IMR-90 (cell line): ENCODE measurements around the gene H2BK1. TPM values are rescaled to one million over a fixed set of nuclear protein-coding genes. Genes with fewer than 3 reads are reported as not detected.

Experiments used
- ATAC-seq: fragments of 200-7000 bp; cut with Tn5 transposase; 2 replicates; pipeline ENCODE4 v1.9.1; 2020; ENCODE audit warnings: low read depth, mild to moderate bottlenecking, moderate library complexity
- BruUV-seq: library from RNA; stranded (reverse); fragments of 400-500 nt; replicated peaks from 2 replicates; lab custom pipeline; 2021; lab: Mats Ljungman, UMichigan
- CTCF ChIA-PET: fragments of 300-600 bp; formaldehyde crosslinking; extraction: SDS; loops from one replicate; lab custom pipeline; 2021; ENCODE audit warnings: antibody characterized with exemption; lab: Yijun Ruan, JAX
- POLR2A ChIA-PET: fragments of 300-600 bp; sonication (Branson Sonifier 250); formaldehyde crosslinking; loops from one replicate; lab custom pipeline; 2022; ENCODE audit warnings: antibody characterized with exemption; ENCODE audit not compliant: unreplicated experiment; lab: Charles Lee
- DNase-seq: peaks from one replicate; pipeline ENCODE4 v3.0.0; 2013
- H2AFZ ChIP-seq: replicated peaks from 2 replicates; pipeline ENCODE3; 2013; ENCODE audit warnings: low read length, mild to moderate bottlenecking; ENCODE audit not compliant: poor library complexity
- H2AK5ac ChIP-seq: 2 replicates; pipeline ENCODE4 v1.6.1; 2013; ENCODE audit warnings: low read depth, low read length, inconsistent platforms
- H2AK9ac ChIP-seq: replicated peaks from 2 replicates; pipeline ENCODE3; 2013; ENCODE audit warnings: mild to moderate bottlenecking, low read depth, low read length, moderate library complexity; ENCODE audit not compliant: poor library complexity
- H2BK120ac ChIP-seq: 2 replicates; pipeline ENCODE4 v1.6.1; 2013; ENCODE audit warnings: low read depth, low read length, inconsistent platforms
- H2BK15ac ChIP-seq: 3 replicates; pipeline ENCODE4 v1.6.1; 2013; ENCODE audit warnings: low read depth, low read length, inconsistent platforms
- H2BK20ac ChIP-seq: 2 replicates; pipeline ENCODE4 v1.6.1; 2013; ENCODE audit warnings: low read depth, mild to moderate bottlenecking, inconsistent platforms, low read length, moderate library complexity
- H2BK5ac ChIP-seq: 2 replicates; pipeline ENCODE4 v1.6.1; 2013; ENCODE audit warnings: mild to moderate bottlenecking, low read depth, low read length, inconsistent platforms; ENCODE audit not compliant: poor library complexity, severe bottlenecking
- H3K14ac ChIP-seq: replicated peaks from 2 replicates; pipeline ENCODE4 v1.6.1; 2013; ENCODE audit warnings: low read depth, low read length, inconsistent platforms
- H3K18ac ChIP-seq: 2 replicates; pipeline ENCODE4 v1.6.1; 2013; ENCODE audit warnings: low read depth, low read length, control low read depth
- H3K23ac ChIP-seq: 2 replicates; pipeline ENCODE4 v1.6.1; 2013; ENCODE audit warnings: low read depth, low read length, inconsistent platforms
- H3K27ac ChIP-seq: 2 replicates; pipeline ENCODE4 v1.5.1; 2013; ENCODE audit warnings: mild to moderate bottlenecking, control low read depth, low read length; ENCODE audit not compliant: insufficient read depth
- H3K27me3 ChIP-seq: 2 replicates; pipeline ENCODE4 v1.6.1; 2013; ENCODE audit warnings: low read length; ENCODE audit not compliant: control insufficient read depth, insufficient read depth
- H3K36me3 ChIP-seq: 2 replicates; pipeline ENCODE4 v1.6.1; 2013; ENCODE audit warnings: low read length, mixed read lengths; ENCODE audit not compliant: control insufficient read depth, insufficient read depth
- H3K4ac ChIP-seq: 2 replicates; pipeline ENCODE4 v1.6.1; 2013; ENCODE audit warnings: low read depth, low read length, inconsistent platforms
- H3K4me1 ChIP-seq: 2 replicates; pipeline ENCODE4 v1.6.1; 2013; ENCODE audit warnings: low read length, mixed read lengths; ENCODE audit not compliant: control insufficient read depth, insufficient read depth
- H3K4me2 ChIP-seq: 2 replicates; pipeline ENCODE4 v1.6.1; 2013; ENCODE audit warnings: low read depth, mild to moderate bottlenecking, control low read depth, low read length, moderate library complexity
- H3K4me3 ChIP-seq: 2 replicates; pipeline ENCODE4 v1.5.1; 2013; ENCODE audit warnings: low read depth, mild to moderate bottlenecking, control low read depth, low read length, moderate library complexity; ENCODE audit not compliant: insufficient read depth
- H3K56ac ChIP-seq: 2 replicates; pipeline ENCODE4 v1.6.1; 2013; ENCODE audit warnings: low read length, inconsistent platforms; ENCODE audit not compliant: insufficient read depth; ENCODE audit errors: extremely low read depth
- H3K79me1 ChIP-seq, 2 experiments: 2 replicates each; pipeline ENCODE4 v1.6.1; 2013; ENCODE audit warnings: low read length in 2 of 2, inconsistent platforms in 1 of 2, low read depth in 1 of 2
- H3K9ac ChIP-seq: 2 replicates; pipeline ENCODE4 v1.6.1; 2013; ENCODE audit warnings: low read depth, low read length, control low read depth
- H3K9me1 ChIP-seq: 2 replicates; pipeline ENCODE4 v1.6.1; 2013; ENCODE audit warnings: low read length, inconsistent platforms; ENCODE audit not compliant: insufficient read depth
- H3K9me3 ChIP-seq: 2 replicates; pipeline ENCODE4 v1.6.1; 2013; ENCODE audit warnings: low read length; ENCODE audit not compliant: control insufficient read depth, insufficient read depth
- H4K20me1 ChIP-seq: 2 replicates; pipeline ENCODE4 v1.6.1; 2013; ENCODE audit warnings: low read length, inconsistent platforms; ENCODE audit not compliant: insufficient read depth
- H4K5ac ChIP-seq: 2 replicates; pipeline ENCODE4 v1.6.1; 2013; ENCODE audit warnings: mild to moderate bottlenecking, low read depth, low read length, control low read depth
- H4K8ac ChIP-seq, 2 experiments: 2 replicates each; pipeline ENCODE4 v1.6.1; 2013; ENCODE audit warnings: low read depth in 2 of 2, low read length in 2 of 2, control low read depth in 1 of 2, inconsistent platforms in 1 of 2
- H4K91ac ChIP-seq: 2 replicates; pipeline ENCODE4 v1.6.1; 2013; ENCODE audit warnings: low read depth, low read length, inconsistent platforms; ENCODE audit not compliant: insufficient read depth
- CEBPB ChIP-seq: IDR thresholded peaks from 2 replicates; pipeline ENCODE4 v1.6.1; 2012; ENCODE audit warnings: low read depth, low read length, improper control_type of control experiment
- CHD1 ChIP-seq: IDR thresholded peaks from 2 replicates; pipeline ENCODE4 v1.6.1; 2012; ENCODE audit warnings: low read depth, low read length, improper control_type of control experiment
- FOS ChIP-seq: fragments of 150-350 bp; IDR thresholded peaks from 2 replicates; pipeline ENCODE4 v1.6.1; 2016; ENCODE audit warnings: low read depth, low read length
- MAZ ChIP-seq: IDR thresholded peaks from 2 replicates; pipeline ENCODE4 v1.6.1; 2012; ENCODE audit warnings: low read depth, mild to moderate bottlenecking, low read length, improper control_type of control experiment, moderate library complexity, borderline replicate concordance
- MXI1 ChIP-seq: IDR thresholded peaks from 2 replicates; pipeline ENCODE4 v1.6.1; 2012; ENCODE audit warnings: low read depth, mild to moderate bottlenecking, low read length, moderate library complexity, borderline replicate concordance
- NFE2L2 ChIP-seq: fragments of 150-350 bp; IDR thresholded peaks from 2 replicates; pipeline ENCODE4 v1.6.1; 2016; ENCODE audit warnings: low read depth, mild to moderate bottlenecking, low read length
- POLR2A ChIP-seq: IDR thresholded peaks from 2 replicates; pipeline ENCODE4 v1.6.1; 2012; ENCODE audit warnings: mild to moderate bottlenecking, low read depth, low read length
- RAD21 ChIP-seq: IDR thresholded peaks from 2 replicates; pipeline ENCODE4 v1.6.1; 2012; ENCODE audit warnings: low read length, improper control_type of control experiment
- RCOR1 ChIP-seq: IDR thresholded peaks from 2 replicates; pipeline ENCODE4 v1.6.1; 2012; ENCODE audit warnings: mild to moderate bottlenecking, low read length, improper control_type of control experiment; ENCODE audit not compliant: insufficient replicate concordance
- RFX5 ChIP-seq: IDR thresholded peaks from 2 replicates; pipeline ENCODE4 v1.8.0; 2012; ENCODE audit warnings: low read depth, mild to moderate bottlenecking, low read length, moderate library complexity
- SMC3 ChIP-seq: fragments of 150-350 bp; IDR thresholded peaks from 2 replicates; pipeline ENCODE4 v1.6.1; 2016; ENCODE audit warnings: low read depth, mild to moderate bottlenecking, antibody characterized with exemption, low read length, moderate library complexity
- WGBS, 2 experiments: methylation state at CpG; one replicate each; pipeline versions ENCODE4 v1.1.5 to v1.1.7; 2013; ENCODE audit warnings: missing lambda C conversion rate in 2 of 2; ENCODE audit not compliant: insufficient read length in 1 of 2; ENCODE audit errors: extremely low coverage in 2 of 2; 5-methylcytosine and 5-hydroxymethylcytosine counted together
- dilution Hi-C: fragments of 300-500 bp; cut with HindIII; formaldehyde crosslinking; loops from one replicate; pipeline ENCODE4 v1.14.3; 2018; ENCODE audit warnings: low sequenced_read_pairs; ENCODE audit not compliant: unreplicated experiment
- in situ Hi-C: fragments of 300-500 bp; cut with MboI; formaldehyde crosslinking; loops from 3 replicates; pipeline ENCODE4 v1.14.3; 2019; ENCODE audit warnings: low sequenced_read_pairs, inconsistent platforms, mixed read lengths
- intact Hi-C: fragments of 100-400 bp; cut with micrococcal nuclease; formaldehyde crosslinking; loops from 2 replicates; pipeline ENCODE4 v1.10.0; 2022
- polyA plus RNA-seq, 3 experiments: library from polyadenylated mRNA; depleted of rRNA; stranded (reverse); fragments of >200 nt; gene quantifications; 2 replicates each; pipeline ENCODE4 v1.2.3, GENCODE V29; 2012; ENCODE audit warnings: low replicate concordance in 1 of 3
- total RNA-seq: library from RNA; depleted of rRNA; stranded (reverse); fragments of >200 nt; gene quantifications from 2 replicates; pipeline ENCODE4 v1.2.3, GENCODE V29; 2012
- TF ChIP-seq, protein P1 (sequence below): fragments of 150-350 bp; IDR thresholded peaks from 2 replicates; pipeline ENCODE4 v1.6.1; 2017; ENCODE audit warnings: mild to moderate bottlenecking, antibody characterized with exemption, low read length, low read depth
- TF ChIP-seq, protein P2 (sequence below): fragments of 150-350 bp; IDR thresholded peaks from 2 replicates; pipeline ENCODE4 v1.6.1; 2016; ENCODE audit warnings: low read depth, mild to moderate bottlenecking, low read length, moderate library complexity, borderline replicate concordance

The H2BK1 gene
- total and polyA plus RNA-seq, 2 of the 4 experiments (the other 2 are of a cell fraction) = not detected

DNA sequence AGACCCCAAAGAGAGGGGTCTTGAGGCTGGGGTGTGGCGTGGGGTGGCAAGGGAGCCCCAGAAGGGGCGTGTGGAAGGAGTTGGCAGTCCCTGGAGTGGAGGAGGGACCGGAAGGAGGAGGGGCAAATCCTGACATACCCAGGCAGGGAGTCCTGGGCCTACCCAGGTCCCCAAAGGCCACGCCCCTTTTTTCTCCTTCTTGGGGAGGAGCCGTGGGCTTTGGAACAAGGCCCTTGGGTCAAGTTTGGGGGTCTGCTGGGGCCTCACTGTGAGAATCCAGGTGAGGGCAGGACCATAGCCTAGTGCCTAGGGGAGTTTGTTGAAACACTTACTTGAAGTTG lies 39.4 kb upstream of the H2BK1 start:
- 0 out of 3 replicates have a peak overlapping the region, but pooled peaks have one; percentile 21 for H2BK15ac ChIP-seq
- peaks cover 5 to 64% of the 10 kb centered on the region in 2 experiments; a peak in 3 of 4 replicates for H3K79me1 ChIP-seq
- H2AK9ac ChIP-seq = peak overlapping the region; percentile 95
- in situ Hi-C loops (no loop called here), dilution Hi-C loops (no loop called here), intact Hi-C loops (no loop called here)
- H3K27ac ChIP-seq = peak overlapping the region; percentile 93
- H3K27me3 ChIP-seq = no peaks in the 10 kb centered on the region
- DNase-seq = peak; percentile 39
- H3K9ac ChIP-seq = no peak overlapping the region
- H3K9me3 ChIP-seq = no peaks in the 10 kb centered on the region
- peaks cover 14% of the 10 kb centered on the region for H3K9me1 ChIP-seq
- H3K23ac ChIP-seq = peak overlapping the region; percentile 59; the same call in 1 of the 2 replicates
- no peak overlapping the region for H3K4me3 ChIP-seq
- H3K4ac ChIP-seq = peak overlapping the region; percentile 66
- no peak overlapping the region; the same call in 1 of the 2 replicates for H4K5ac ChIP-seq
- POLR2A ChIA-PET = no interaction called here
- peak overlapping the region; percentile 31; the same call in 1 of the 2 replicates for H4K91ac ChIP-seq
- H2AFZ ChIP-seq = peak overlapping the region; percentile 99
- peak overlapping the region; percentile 77 for H2BK120ac ChIP-seq
- H3K14ac ChIP-seq = no peak overlapping the region; the same call in 1 of the 2 replicates
- no TSS peak for BruUV-seq
- CTCF ChIA-PET = interaction anchor here (0.6 kb wide), 1 partner anchor 355 kb away, joined by 3 read pairs; no protein-coding TSS in a partner anchor
- no peaks in the 10 kb centered on the region; the same call in 1 of the 2 replicates for H4K20me1 ChIP-seq
- H3K36me3 ChIP-seq = no peaks in the 10 kb centered on the region
- no peak overlapping the region; the same call in 1 of the 2 replicates for H3K18ac ChIP-seq
- H3K4me2 ChIP-seq = peak overlapping the region; percentile 43; the same call in 1 of the 2 replicates
- no peak overlapping the region for H3K56ac ChIP-seq
- H2AK5ac ChIP-seq = peak overlapping the region; percentile 70
- H2BK5ac ChIP-seq = peak overlapping the region; percentile 91
- peak overlapping the region; percentile 95 to 99; a peak in 2 of 4 replicates for H4K8ac ChIP-seq
- H3K4me1 ChIP-seq = peaks cover 46% of the 10 kb centered on the region
- ATAC-seq = no peak
- peak overlapping the region; percentile 5; the same call in 1 of the 2 replicates for H2BK20ac ChIP-seq
- no CpG with 5 or more reads among the region's 5 CpGs for WGBS, 2 experiments
- TF ChIP-seq, protein P1, sequence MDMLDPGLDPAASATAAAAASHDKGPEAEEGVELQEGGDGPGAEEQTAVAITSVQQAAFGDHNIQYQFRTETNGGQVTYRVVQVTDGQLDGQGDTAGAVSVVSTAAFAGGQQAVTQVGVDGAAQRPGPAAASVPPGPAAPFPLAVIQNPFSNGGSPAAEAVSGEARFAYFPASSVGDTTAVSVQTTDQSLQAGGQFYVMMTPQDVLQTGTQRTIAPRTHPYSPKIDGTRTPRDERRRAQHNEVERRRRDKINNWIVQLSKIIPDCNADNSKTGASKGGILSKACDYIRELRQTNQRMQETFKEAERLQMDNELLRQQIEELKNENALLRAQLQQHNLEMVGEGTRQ = no peak
- TF ChIP-seq CEBPB (no peak), RFX5 (no peak), MXI1 (no peak), POLR2A (no peak), RAD21 (no peak), FOS (no peak), CHD1 (no peak), NFE2L2 (no peak), SMC3 (no peak), MAZ (no peak), RCOR1 (no peak)
- TF ChIP-seq, protein P2, sequence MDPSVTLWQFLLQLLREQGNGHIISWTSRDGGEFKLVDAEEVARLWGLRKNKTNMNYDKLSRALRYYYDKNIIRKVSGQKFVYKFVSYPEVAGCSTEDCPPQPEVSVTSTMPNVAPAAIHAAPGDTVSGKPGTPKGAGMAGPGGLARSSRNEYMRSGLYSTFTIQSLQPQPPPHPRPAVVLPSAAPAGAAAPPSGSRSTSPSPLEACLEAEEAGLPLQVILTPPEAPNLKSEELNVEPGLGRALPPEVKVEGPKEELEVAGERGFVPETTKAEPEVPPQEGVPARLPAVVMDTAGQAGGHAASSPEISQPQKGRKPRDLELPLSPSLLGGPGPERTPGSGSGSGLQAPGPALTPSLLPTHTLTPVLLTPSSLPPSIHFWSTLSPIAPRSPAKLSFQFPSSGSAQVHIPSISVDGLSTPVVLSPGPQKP = no peak
